Skeletal muscle cell (primary cell): ENCODE measurements around the gene LGALS7B.
"Not testable (repeated sequence)": the region's sequence is repeated elsewhere in the genome, so short reads cannot be mapped to it uniquely, and the experiment has no call there.

Source experiments
- DNase-seq: peaks from one replicate; pipeline ENCODE4 v3.0.0-alpha.2; 2010; ENCODE audit warnings: low read depth
- H3K4me3 ChIP-seq: 2 replicates; pipeline ENCODE4 v1.5.1; 2011; ENCODE audit warnings: low read depth, mild to moderate bottlenecking, control low read depth, low read length, moderate library complexity

The LGALS7B gene

GRCh38 chr19:38792250-38793111, 3.5 kb downstream of the LGALS7B start:
- H3K4me3 ChIP-seq = no peak overlapping the region
- DNase-seq = no peak

- DNase-seq = no peak
- no peak overlapping the region for H3K4me3 ChIP-seq
These were observed 4.2 kb downstream of the LGALS7B start for GRCh38 chr19:38793177-38793576.

- DNase-seq = no peak
- H3K4me3 ChIP-seq = no peak overlapping the region
These were observed 4.7 kb downstream of the LGALS7B start for GRCh38 chr19:38793671-38794070.

GRCh38 chr19:38795549-38795948, 6.5 kb downstream of the LGALS7B start:
- H3K4me3 ChIP-seq = no peak overlapping the region
- no peak for DNase-seq

GRCh38 chr19:38796154-38796553, 7.2 kb downstream of the LGALS7B start:
- no peak overlapping the region for H3K4me3 ChIP-seq
- no peak for DNase-seq

- H3K4me3 ChIP-seq, DNase-seq: not testable (repeated sequence)
These were observed 8.8 kb downstream of the LGALS7B start for GRCh38 chr19:38797781-38798180.

- no peak for DNase-seq
- no peak overlapping the region for H3K4me3 ChIP-seq
These were observed 10.1 kb downstream of the LGALS7B start for GRCh38 chr19:38799104-38799503.

- no peak for DNase-seq
- H3K4me3 ChIP-seq = no peak overlapping the region
These were observed 11.8 kb downstream of the LGALS7B start for GRCh38 chr19:38800577-38801347.

GRCh38 chr19:38801359-38802095, 12.5 kb downstream of the LGALS7B start:
- H3K4me3 ChIP-seq = no peak overlapping the region
- DNase-seq = no peak

GRCh38 chr19:38803543-38803942, 14.5 kb downstream of the LGALS7B start:
- H3K4me3 ChIP-seq = no peak overlapping the region
- no peak for DNase-seq

GRCh38 chr19:38805180-38805579, 16.2 kb downstream of the LGALS7B start:
- no peak for DNase-seq
- H3K4me3 ChIP-seq = no peak overlapping the region

- no peak for DNase-seq
- H3K4me3 ChIP-seq = no peak overlapping the region
These were observed 17.4 kb downstream of the LGALS7B start for GRCh38 chr19:38806371-38806770.

- DNase-seq, H3K4me3 ChIP-seq: not testable (repeated sequence)
These were observed 18.5 kb downstream of the LGALS7B start for GRCh38 chr19:38807374-38808098.

- H3K4me3 ChIP-seq = no peak overlapping the region
- no peak for DNase-seq
These were observed 19.7 kb downstream of the LGALS7B start for GRCh38 chr19:38808741-38809140.

- H3K4me3 ChIP-seq = no peak overlapping the region
- no peak for DNase-seq
These were observed 20.7 kb downstream of the LGALS7B start for GRCh38 chr19:38809592-38810252.

- no peak overlapping the region for H3K4me3 ChIP-seq
- DNase-seq = no peak
These were observed 23.2 kb downstream of the LGALS7B start for GRCh38 chr19:38812009-38812840.

GRCh38 chr19:38812841-38813320, 23.9 kb downstream of the LGALS7B start, which contains the start of gene LGALS4:
TSS of gene LGALS4 (minus strand) at chr19:38812945. CDS start at chr19:38812886, 59 bp downstream.
- H3K4me3 ChIP-seq = no peak within 1 kb of the TSS
- no peak for DNase-seq

GRCh38 chr19:38813323-38813722, 24.3 kb downstream of the LGALS7B start:
- DNase-seq = no peak
- H3K4me3 ChIP-seq = no peak overlapping the region
